Heart left ventricle (tissue), 16 donors: ENCODE data around the gene SYK. TPM values are rescaled to one million over a fixed set of nuclear protein-coding genes. Genes with fewer than 3 reads are reported as not detected.

Source experiments
- ATAC-seq, 4 donors: fragments of 200-7000 bp; cut with Tn5 transposase; one replicate each; pipeline ENCODE4 v1.9.1; 2020 to 2022; ENCODE audit warnings: moderate library complexity in 4 of 4, mild to moderate bottlenecking in 3 of 4, moderate number of reproducible peaks in 1 of 4
- DNase-seq, 5 donors: peaks; one replicate each; pipeline ENCODE4 v3.0.0-alpha.2; 2020
- H3K27ac ChIP-seq, 12 donors: fragments of 200-600 bp; sonication (generic) in 4 of 12; one replicate each; pipeline versions ENCODE4 v1.5.0 to v1.8.0; 2016 to 2022; ENCODE audit warnings: mild to moderate bottlenecking in 2 of 12
- H3K27me3 ChIP-seq, 9 donors: fragments of 200-600 bp; sonication (generic) in 2 of 9; one replicate each; pipeline versions ENCODE4 v1.5.1 to v1.8.0; 2016 to 2022; ENCODE audit warnings: mild to moderate bottlenecking in 3 of 9
- H3K36me3 ChIP-seq, 9 donors: fragments of 200-600 bp; sonication (generic) in 2 of 9; one replicate each; pipeline versions ENCODE4 v1.5.0 to v1.8.0; 2018 to 2022; ENCODE audit warnings: mild to moderate bottlenecking in 2 of 9
- H3K4me1 ChIP-seq, 12 donors: fragments of 200-600 bp; sonication (generic) in 4 of 12; one replicate each; pipeline versions ENCODE4 v1.5.0 to v1.8.0; 2016 to 2022; ENCODE audit warnings: mild to moderate bottlenecking in 3 of 12
- H3K4me3 ChIP-seq, 12 donors: fragments of 200-600 bp; sonication (generic) in 4 of 12; one replicate each; pipeline versions ENCODE4 v1.5.0 to v1.8.0; 2017 to 2022; ENCODE audit warnings: mild to moderate bottlenecking in 9 of 12, moderate library complexity in 4 of 12
- H3K9me3 ChIP-seq, 12 donors: fragments of 200-600 bp; sonication (generic) in 4 of 12; one replicate each; pipeline versions ENCODE4 v1.5.0 to v1.8.0; 2016 to 2022; ENCODE audit warnings: mild to moderate bottlenecking in 1 of 12
- CTCF ChIP-seq, 12 donors: fragments of 200-600 bp; sonication (generic) in 4 of 12; IDR thresholded peaks; one replicate each; pipeline versions ENCODE4 v1.5.0 to v1.8.0; 2018 to 2022; ENCODE audit warnings: antibody characterized with exemption in 12 of 12, mild to moderate bottlenecking in 5 of 12
- POLR2A ChIP-seq, 2 donors: fragments of 450-650 bp; IDR thresholded peaks; one replicate each; pipeline ENCODE4 v1.6.1; 2017; ENCODE audit warnings: antibody characterized with exemption in 2 of 2, mild to moderate bottlenecking in 2 of 2, moderate library complexity in 2 of 2
- WGBS, 4 donors: extraction: QIAGEN DNeasy Blood & Tissue Kit in 2 of 4; methylation state at CpG; one replicate each; pipeline versions ENCODE4 v1.1.5 to v1.1.7; 2013 to 2018; 5-methylcytosine and 5-hydroxymethylcytosine counted together
- intact Hi-C, 10 donors: fragments of 100-400 bp; cut with DNase I; formaldehyde crosslinking; loops; one replicate each; pipeline versions ENCODE4 v1.11.1 to v1.14.2; 2022
- polyA plus RNA-seq, 2 donors: library from polyadenylated mRNA; stranded (reverse); fragments of 200-250 nt; gene quantifications; one replicate each; pipeline ENCODE4 v1.2.3, GENCODE V29; 2013
- total RNA-seq, 9 donors: library from RNA; depleted of rRNA in 2 of 9; stranded (reverse); fragments of >200 nt in 2 of 9; fragmentation: NEBNext Ultra II Directional in 3 of 9; extraction: Animal tissue kit (Norgen Biotek cat#: 25700) in 3 of 9; gene quantifications; one replicate each; pipeline versions ENCODE4 v1.1.0 to v1.2.4, GENCODE V29; 2016 to 2023
- donor health status: ischemic (EF 13 %, LVEDD 7.1; RV severe dilation, severe dysfunction).
- donor health status: healthy with polysubstance abuse.
- donor health status: DM: no; HTN: yes; CAD: no.
- donor health status: DM: no; HTN: no; CAD: no.
- donor health status: ischemic (EF 25% LVEDD 6.9; RV normal size, moderate dysfunction).
- donor health status: ischemic (EF 25% LVEDD 5.7; RV mildly dilated, moderate dysfunction).
- donor health status: healthy.
- donor health status: DM: yes; HTN: yes; CAD: no.
- donor health status: ischemic (EF 35%, LVEDD 5.7; RV mildly dilated, moderate dysfunction).
- donor health status: nonischemic (EF 11% LVEDD 7.7; RV severe dilation, severe dysfunction).
- donor health status: DM: yes; HTN: yes; CAD: no.
- donor health status: PGD.
- donor health status: ischemic (EF 29% LVEDD 5.4; RV normal size, mild dysfunction).
- donor health status: nonischemic (EF 23%, LVEDD 6.1; RV moderate dilation, normal function).

The SYK gene
- total and polyA plus RNA-seq, 11 donors: 0.53 to 41.3 (median 2.4) TPM

GRCh38 chr9:90943341-90943740 lies 141.7 kb downstream of the SYK start:
- 76 to 85% (median 80%) methylated on average over 7 of the region's 7 CpGs for WGBS, 4 donors
- Histone ChIP-seq H3K9me3 (peaks cover 0 to 5% (median 0%) of the 10 kb centered on the region in 12 donors), H3K27me3 (peaks cover 0 to 5% (median 0%) of the 10 kb centered on the region in 9 donors), H3K36me3 (no peaks in the 10 kb centered on the region), H3K4me3 (no peak overlapping the region), H3K4me1 (no peaks in the 10 kb centered on the region), H3K27ac (no peak overlapping the region)
- ATAC-seq (no peak), DNase-seq (no peak)
- intact Hi-C loops: no loop called here
- TF ChIP-seq POLR2A (IDR thresholded peaks at IDR 0.05): no peak
- no peak for TF ChIP-seq CTCF (IDR thresholded peaks at IDR 0.05)

GRCh38 chr9:90945336-90945735 lies 143.7 kb downstream of the SYK start:
- Histone ChIP-seq H3K4me1 (no peaks in the 10 kb centered on the region), H3K9me3 (peaks cover 0 to 5% (median 0%) of the 10 kb centered on the region in 12 donors), H3K4me3 (no peak overlapping the region), H3K36me3 (no peaks in the 10 kb centered on the region), H3K27me3 (peaks cover 0 to 5% (median 3%) of the 10 kb centered on the region in 9 donors), H3K27ac (no peak overlapping the region)
- no peak for ATAC-seq
- no peak for DNase-seq
- TF ChIP-seq CTCF (IDR thresholded peaks at IDR 0.05): no peak
- TF ChIP-seq POLR2A (IDR thresholded peaks at IDR 0.05): no peak
- 79 to 87% (median 85%) methylated on average over 2 of the region's 2 CpGs for WGBS, 4 donors
- intact Hi-C loops: no loop called here

GRCh38 chr9:90946982-90947381 lies 145.4 kb downstream of the SYK start:
- Histone ChIP-seq H3K27me3 (peaks cover 0 to 5% (median 3%) of the 10 kb centered on the region in 9 donors), H3K27ac (no peak overlapping the region), H3K36me3 (no peaks in the 10 kb centered on the region), H3K9me3 (no peaks in the 10 kb centered on the region), H3K4me1 (no peaks in the 10 kb centered on the region), H3K4me3 (no peak overlapping the region)
- ATAC-seq: no peak
- TF ChIP-seq CTCF (IDR thresholded peaks at IDR 0.05): no peak
- TF ChIP-seq POLR2A (IDR thresholded peaks at IDR 0.05): no peak
- intact Hi-C loops: no loop called here
- 62 to 68% (median 66%) methylated on average over 2 of the region's 2 CpGs for WGBS, 4 donors
- DNase-seq: no peak

Other genes with a start within 250 kb of the SYK start
- under 1 TPM in 4 of 9 donors, not detected in 5; 0.09 to 0.96 (median 0.15) TPM for gene DIRAS2, start 159.0 kb upstream of the SYK start, total RNA-seq
- gene DIRAS2, start 159.0 kb upstream of the SYK start, polyA plus RNA-seq: not detected